ENCODE measurements around the gene ARAP1.

GRCh38 chr11:72707032-72707431, 45.2 kb downstream of the ARAP1 start:
- no peak for TF ChIP-seq CTCF (IDR thresholded peaks at IDR 0.05)
- no peak for TF ChIP-seq POLR2AphosphoS5 (IDR thresholded peaks at IDR 0.05)
- no peak for TF ChIP-seq POLR2A (IDR thresholded peaks at IDR 0.05)
- no peak for TF ChIP-seq EP300 (IDR thresholded peaks at IDR 0.05)

Measured in sigmoid colon (tissue), 4 donors.